Measurements from ENCODE around the gene CYTH1. TPM values are rescaled to one million over a fixed set of nuclear protein-coding genes. Genes with fewer than 3 reads are reported as not detected.

The CYTH1 gene
- total and polyA plus RNA-seq, 10 of the 15 experiments (the other 5 are each of a cell fraction or from before 2014, with no cell fraction given), result 6.6 to 188 (median 145) TPM

GRCh38 chr17:78715000-78715771 lies 66.9 kb downstream of the CYTH1 start (continued):
- TF ChIP-seq CREB1 (IDR thresholded peaks at IDR 0.05; ENCODE audit: low read depth) (no peak), YY1 (IDR thresholded peaks at IDR 0.05; ENCODE audit: low read depth, low read length) (0 out of 2 replicates have a peak, but pooled peaks have one; percentile 10)

DNA sequence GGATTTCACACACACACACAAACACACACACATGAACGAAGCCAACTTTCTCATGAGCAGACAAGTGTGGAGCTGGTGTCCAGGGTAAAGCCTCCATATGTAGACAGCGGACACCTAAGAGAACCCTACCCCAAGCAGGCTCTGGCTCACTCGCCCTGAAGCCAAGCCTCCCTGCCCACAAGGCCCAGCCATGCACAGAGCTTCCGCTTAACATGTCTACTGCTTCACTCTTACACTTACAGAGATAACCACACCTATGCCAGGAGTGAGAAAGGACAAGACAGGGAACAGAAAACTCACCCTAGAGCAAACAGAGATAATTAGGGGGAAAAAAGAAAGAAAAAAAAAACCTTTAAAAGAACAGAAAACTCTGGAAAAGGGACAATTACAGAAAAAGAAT lies 67.5 kb downstream of the CYTH1 start:
- ChIA-PET POLR2A (interaction anchor here (0.8 to 13.9 kb wide), 6 partner anchors 10 to 57 kb away, joined by 3 to 384 read pairs (median 6); no protein-coding TSS in a partner anchor), CTCF (interaction anchor here (1.7 to 6.1 kb wide), 3 partner anchors 11 to 25 kb away, joined by 5 to 45 read pairs (median 8); no protein-coding TSS in a partner anchor), SMC1A (ENCODE audit: uncharacterized antibody, unreplicated experiment) (interaction anchor here (1.2 to 16.2 kb wide), 5 partner anchors 7 to 32 kb away, joined by 3 to 490 read pairs (median 18); no protein-coding TSS in a partner anchor), RAD21 (ENCODE audit: unreplicated experiment) (interaction anchor here (0.9 to 20.7 kb wide), 5 partner anchors 18 to 61 kb away, joined by 3 to 537 read pairs (median 3); no protein-coding TSS in a partner anchor)
- in situ Hi-C loops (cut with MboI), result no loop called here
- peaks cover 2 to 5% of the 10 kb centered on the region in 2 experiments; a peak in 2 of 4 replicates for H3K36me3 ChIP-seq (ENCODE audit: control insufficient read depth in 2 of 2, insufficient read depth in 2 of 2, low read length in 1 of 2)
- 0% methylated on average over 4 of the region's 4 CpGs for WGBS (ENCODE audit: insufficient coverage, insufficient replicate concordance, low lambda C conversion rate, missing lambda C conversion rate)
- BruUV-seq (replicated peaks), result no TSS peak
- no peaks in the 10 kb centered on the region for H3K27me3 ChIP-seq (replicated peaks in 1 of 2; ENCODE audit: control insufficient read depth in 2 of 2, insufficient read depth in 2 of 2, low read length in 1 of 2)
- H3K79me2 ChIP-seq (ENCODE audit: control insufficient read depth, insufficient read depth, low read length), result peaks cover 99% of the 10 kb centered on the region
- H3K9me3 ChIP-seq (replicated peaks; ENCODE audit: control insufficient read depth, insufficient read depth, low read length), result no peaks in the 10 kb centered on the region
- peak; percentile 69 for ATAC-seq
- FAIRE-seq, result no peak
- peak overlapping the region; percentile 48; the same call in 1 of the 2 replicates for H3K4me3 ChIP-seq
- H3K4me1 ChIP-seq (ENCODE audit: control insufficient read depth, insufficient read depth, low read length), result peaks cover 59% of the 10 kb centered on the region
- no peak overlapping the region for H2AFZ ChIP-seq (ENCODE audit: control insufficient read depth, low read depth, low read length)
- H3K4me2 ChIP-seq (ENCODE audit: control insufficient read depth, insufficient read depth), result peak overlapping the region; percentile 60
- peak overlapping the region; percentile 69 for H3K9ac ChIP-seq (ENCODE audit: control insufficient read depth, insufficient read depth, low read length)
- H3K27ac ChIP-seq (ENCODE audit: control insufficient read depth, insufficient read depth), result peak overlapping the region; percentile 87
- DNase-seq (ENCODE audit: low read depth, low spot score), result no peak
- intact Hi-C loops (cut with micrococcal nuclease; ENCODE audit: unreplicated experiment), result no loop called here
- no peaks in the 10 kb centered on the region for H4K20me1 ChIP-seq (ENCODE audit: control insufficient read depth, insufficient read depth)
- TF ChIP-seq GATAD2B (conservative IDR thresholded peaks at IDR 0.05; ENCODE audit: low read depth), result no peak
- 0 out of 2 replicates have a peak, but pooled peaks have one; percentile 30 for TF ChIP-seq POLR2A (IDR thresholded peaks at IDR 0.05; ENCODE audit: low read depth, low read length)
- peak; percentile 73; the same call in 1 of the 2 replicates for TF ChIP-seq ZNF687 (IDR thresholded peaks at IDR 0.05)
- peak; percentile 28; the same call in 1 of the 2 replicates for TF ChIP-seq IKZF1 (conservative IDR thresholded peaks at IDR 0.05)
- TF ChIP-seq EGR1 (IDR thresholded peaks at IDR 0.05; ENCODE audit: borderline replicate concordance in 1 of 2, low read depth in 2 of 2, low read length in 2 of 2), result no peak
- TF ChIP-seq RUNX3 (IDR thresholded peaks at IDR 0.05; ENCODE audit: low read length), result peak; percentile 74
- no peak for TF ChIP-seq FOS (IDR thresholded peaks at IDR 0.05; ENCODE audit: borderline replicate concordance, extremely low read depth, insufficient read length)
- no peak for TF ChIP-seq CEBPB (IDR thresholded peaks at IDR 0.05; ENCODE audit: borderline replicate concordance in 1 of 2, low read depth in 2 of 2, low read length in 2 of 2)
- TF ChIP-seq POLR2AphosphoS5 (IDR thresholded peaks at IDR 0.05; ENCODE audit: low read length), result 0 out of 2 replicates have a peak, but pooled peaks have one; percentile 38
- TF ChIP-seq USF1 (IDR thresholded peaks at IDR 0.05; ENCODE audit: borderline replicate concordance, extremely low read length, insufficient read depth, low read depth, low read length), result no peak
- TF ChIP-seq BACH1 (IDR thresholded peaks at IDR 0.05; ENCODE audit: borderline replicate concordance), result no peak
- TF ChIP-seq DPF2 (IDR thresholded peaks at IDR 0.05), result 0 out of 2 replicates have a peak, but pooled peaks have one; percentile 31
- no peak for TF ChIP-seq RBBP5 (conservative IDR thresholded peaks at IDR 0.05)
- no peak for TF ChIP-seq ZNF217 (IDR thresholded peaks at IDR 0.05)

Data from GM12878 (cell line).